ENCODE results near the gene JPH2.
"Not testable (repeated sequence)": the region's sequence is repeated elsewhere in the genome, so short reads cannot be mapped to it uniquely, and the experiment has no call there.

DNA sequence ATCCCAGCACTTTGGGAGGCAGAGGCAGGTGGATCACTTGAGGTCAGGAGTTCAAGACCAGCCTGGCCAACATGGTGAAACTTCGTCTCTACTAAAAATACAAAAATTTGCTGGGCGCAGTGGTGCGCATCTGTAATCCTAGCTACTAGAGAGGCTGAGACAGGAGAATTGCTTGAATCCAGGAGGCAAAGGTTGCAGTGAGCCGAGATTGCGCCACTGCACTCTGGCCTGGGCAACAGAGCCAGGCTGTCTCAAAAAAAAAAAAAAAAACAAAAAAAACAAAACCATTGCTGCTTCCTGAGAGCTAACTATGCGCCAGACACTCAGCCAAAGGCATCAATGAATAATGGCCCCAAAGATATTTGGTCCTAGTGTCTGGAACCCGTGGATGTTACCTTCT, 57.7 kb downstream of the JPH2 start:
- TF ChIP-seq SUZ12 (IDR thresholded peaks at IDR 0.05; ENCODE audit: extremely low read depth, insufficient read depth, insufficient read length); ZNF274 (IDR thresholded peaks at IDR 0.05; ENCODE audit: low read depth, low read length); YY1 (IDR thresholded peaks at IDR 0.05; ENCODE audit: insufficient read depth, insufficient read length): not testable (repeated sequence)

All from NT2/D1 (cell line).